GM21737 (cell line): Measurements from ENCODE around the gene EPB41.
"Not testable (repeated sequence)": the region's sequence is repeated elsewhere in the genome, so short reads cannot be mapped to it uniquely, and the experiment has no call there.

Experiments
- ATAC-seq: cut with Tn5 transposase; IDR thresholded peaks from one replicate; pipeline ENCODE4 v1.9.1; 2021; ENCODE audit warnings: mild to moderate bottlenecking, moderate library complexity; ENCODE audit not compliant: unreplicated experiment

The EPB41 gene

DNA sequence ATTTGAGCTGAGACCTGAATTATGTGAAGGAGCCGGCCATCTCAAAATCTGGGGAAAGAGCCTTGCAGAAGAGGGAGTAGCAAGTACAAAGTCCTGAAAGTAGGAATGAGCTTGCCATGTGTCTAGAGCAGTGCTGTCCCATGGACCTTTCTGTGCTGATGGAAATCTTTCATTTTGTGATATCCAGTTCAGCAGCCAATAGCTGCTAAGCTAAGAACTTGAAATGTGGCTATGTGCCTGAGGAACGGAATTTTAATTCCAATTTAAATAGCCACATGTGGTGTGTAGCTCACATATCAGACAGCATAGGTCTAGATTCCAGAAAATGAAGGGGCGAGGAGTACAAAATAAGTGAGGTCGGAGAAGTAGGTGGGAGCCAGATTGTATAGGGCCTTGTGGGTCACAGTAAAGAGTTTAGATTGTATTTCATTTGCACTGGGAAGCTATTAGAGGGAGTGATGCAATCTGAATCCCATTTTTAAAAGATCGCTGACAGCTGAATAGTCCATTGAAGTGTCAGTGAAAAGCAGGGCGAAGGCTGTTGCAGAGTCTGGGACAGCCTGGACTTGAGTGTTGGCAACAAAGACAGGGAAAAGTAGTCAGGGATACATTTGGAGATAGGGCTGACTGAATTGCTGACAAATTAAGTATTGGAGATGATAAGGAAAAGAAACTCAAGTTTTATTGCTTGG lies 129.1 kb downstream of the EPB41 start:
- no peak for ATAC-seq

DNA sequence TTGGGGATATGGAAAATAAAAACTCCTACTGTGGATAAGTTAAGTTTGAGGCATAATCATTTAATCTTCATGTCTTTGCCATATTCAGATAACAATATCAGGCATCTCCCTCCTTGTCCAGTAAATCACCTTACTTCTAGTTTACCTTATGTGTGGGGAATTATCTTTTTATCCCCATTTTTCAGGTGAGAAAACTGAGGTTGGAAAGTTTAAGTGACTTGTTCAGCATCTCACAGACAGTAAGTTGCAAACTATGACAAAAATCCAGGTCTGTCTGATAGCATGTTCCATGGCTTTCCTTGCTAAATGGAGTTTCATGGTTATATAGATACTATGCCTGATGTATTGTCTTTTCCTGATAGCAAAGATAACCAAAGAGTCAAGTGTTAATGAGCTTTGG lies 129.6 kb downstream of the EPB41 start:
- ATAC-seq = no peak

DNA sequence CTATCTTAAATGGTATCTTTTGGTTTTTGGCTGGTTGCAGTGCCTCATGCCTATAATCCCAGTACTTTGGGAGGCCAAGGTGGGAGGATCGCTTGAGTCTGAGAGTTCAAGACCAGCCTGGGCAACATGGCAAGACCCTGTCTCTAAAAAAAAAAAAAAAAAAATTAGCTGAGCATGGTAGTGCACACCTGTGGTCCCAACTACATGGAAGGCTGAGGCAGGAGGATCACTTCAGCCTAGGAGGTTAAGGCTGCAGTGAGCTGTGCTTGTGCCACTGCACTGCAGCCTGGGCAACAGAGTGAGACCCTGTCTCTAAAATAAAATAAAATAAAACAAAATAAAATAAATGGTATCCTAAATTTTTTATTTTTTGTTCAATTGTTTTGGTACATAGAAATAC lies 131.3 kb downstream of the EPB41 start:
- not testable (repeated sequence) for ATAC-seq

DNA sequence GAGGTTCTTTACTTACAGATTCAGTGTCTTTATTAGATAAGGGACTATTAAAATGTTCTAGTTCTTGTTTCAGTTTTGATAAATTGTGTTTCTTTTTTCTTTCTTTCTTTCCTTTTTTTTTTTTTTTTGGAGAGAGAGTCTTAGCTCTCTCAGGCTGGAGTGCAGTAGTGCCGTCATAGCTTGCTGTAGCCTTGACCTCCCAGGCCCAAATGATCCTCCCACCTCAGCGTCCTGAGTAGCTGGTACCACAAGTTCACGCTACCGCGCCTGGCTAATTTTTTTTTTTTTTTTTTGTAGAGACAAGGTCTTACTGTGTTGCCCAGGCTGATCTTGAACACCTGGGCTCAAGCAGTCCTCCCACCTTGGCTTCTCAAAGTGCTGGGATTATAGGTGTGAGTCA lies 132.8 kb downstream of the EPB41 start:
- ATAC-seq = no peak

DNA sequence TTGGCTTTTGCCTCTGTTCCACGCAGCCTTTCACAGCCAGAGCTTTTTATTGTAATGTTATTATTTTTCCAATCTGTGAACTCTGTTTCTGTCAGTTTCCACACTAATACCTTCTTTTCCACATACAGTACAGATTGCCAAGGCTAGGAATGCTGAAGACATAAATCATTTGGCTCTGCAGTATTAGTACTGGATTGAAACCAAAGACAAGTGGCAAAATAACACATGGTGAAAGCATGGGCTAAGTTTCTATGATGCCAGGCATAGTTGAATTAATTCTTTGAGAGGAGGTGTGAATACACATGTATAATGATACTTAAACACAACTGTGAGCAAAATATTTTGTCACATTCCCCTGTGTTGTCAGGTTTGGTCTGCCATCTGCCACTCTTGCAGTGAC lies 135.8 kb downstream of the EPB41 start:
- no peak for ATAC-seq

DNA sequence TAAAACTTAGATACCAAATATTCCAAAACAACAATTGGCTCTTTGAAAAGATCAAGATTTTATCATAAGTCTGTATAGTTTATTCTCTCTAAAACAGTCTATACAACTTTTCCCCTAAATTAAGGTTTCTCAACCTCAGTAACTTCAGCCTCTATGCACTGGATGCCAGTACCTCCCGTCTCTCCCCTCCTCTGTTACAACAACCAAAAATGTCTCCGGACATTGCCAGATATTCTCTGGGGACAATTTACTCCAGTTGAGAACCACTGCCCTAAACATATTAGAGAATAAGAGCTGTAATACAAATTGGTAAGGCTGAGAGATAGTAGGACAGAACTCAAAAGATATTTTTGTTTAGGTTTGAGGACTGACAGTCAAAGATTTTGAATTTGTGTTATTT lies 137.7 kb downstream of the EPB41 start:
- ATAC-seq = no peak

DNA sequence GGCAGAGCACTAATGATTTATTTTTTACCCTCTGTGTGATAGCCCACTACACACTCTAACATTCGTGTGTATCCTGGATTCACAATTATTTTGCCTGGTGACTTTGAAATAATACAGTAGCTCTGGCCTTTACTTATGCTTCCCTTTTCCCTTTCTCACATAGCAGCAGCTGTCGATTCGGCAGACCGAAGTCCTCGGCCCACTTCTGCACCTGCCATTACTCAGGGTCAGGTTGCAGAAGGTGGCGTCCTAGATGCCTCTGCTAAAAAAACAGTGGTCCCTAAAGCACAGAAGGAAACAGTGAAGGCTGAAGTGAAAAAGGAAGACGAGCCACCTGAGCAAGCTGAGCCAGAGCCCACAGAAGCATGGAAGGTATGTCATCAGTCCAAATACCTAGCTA lies 138.6 kb downstream of the EPB41 start:
- ATAC-seq = no peak

DNA sequence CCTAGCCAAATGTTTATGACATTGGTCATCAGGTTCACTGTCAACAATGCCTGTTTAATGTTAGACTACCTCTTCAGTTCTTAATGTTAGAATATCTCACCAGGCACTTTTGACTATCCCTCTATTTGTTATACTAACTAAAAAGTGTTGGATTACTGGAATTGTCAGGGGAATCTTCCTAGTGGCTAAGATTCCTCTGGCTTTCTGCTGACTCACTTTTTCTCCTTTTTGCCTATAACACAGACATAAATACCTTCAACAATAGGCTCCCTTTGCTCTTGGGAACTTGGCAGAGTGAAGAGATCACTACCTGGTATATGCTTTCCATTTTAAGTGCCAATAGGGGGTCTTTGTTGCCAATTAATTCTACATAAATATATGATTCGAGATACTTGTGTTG lies 140.8 kb downstream of the EPB41 start:
- ATAC-seq = no peak

DNA sequence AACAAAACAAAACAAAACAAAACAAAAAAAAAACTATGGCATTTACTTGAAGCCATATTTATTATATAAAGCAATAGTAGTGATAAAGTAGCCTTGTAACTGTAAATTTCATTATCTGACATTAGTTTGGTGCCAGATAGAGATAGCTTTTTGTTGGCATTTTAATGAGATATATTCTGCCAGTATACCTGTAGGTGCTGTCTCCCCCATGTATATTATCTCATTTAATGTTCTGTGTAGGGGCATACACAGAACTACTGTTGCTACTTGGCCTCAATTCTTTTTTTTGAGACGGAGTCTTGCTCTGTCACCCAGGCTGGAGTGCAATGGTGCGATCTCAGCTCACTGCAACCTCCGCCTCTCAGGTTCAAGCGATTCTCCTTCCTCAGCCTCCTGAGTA lies 141.9 kb downstream of the EPB41 start:
- no peak for ATAC-seq

DNA sequence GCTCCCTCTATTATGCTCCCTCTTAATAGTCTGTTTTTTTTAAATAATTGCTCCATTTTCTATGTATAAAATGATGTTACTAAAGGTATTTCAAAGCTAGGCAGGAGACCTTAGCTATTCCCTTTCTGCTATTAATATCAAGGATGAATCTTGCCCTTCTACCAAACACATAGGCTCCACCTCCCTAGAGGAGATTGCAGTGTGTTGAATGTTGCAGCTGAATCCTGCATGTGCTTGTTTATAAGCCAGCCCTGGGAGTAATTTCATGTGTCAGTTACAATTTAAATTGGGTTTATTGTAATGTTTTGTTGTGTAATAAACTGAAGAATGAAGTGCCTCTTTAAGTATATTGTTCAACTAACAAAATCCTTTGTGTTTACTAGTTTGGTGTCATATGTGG lies 143.3 kb downstream of the EPB41 start:
- no peak for ATAC-seq

DNA sequence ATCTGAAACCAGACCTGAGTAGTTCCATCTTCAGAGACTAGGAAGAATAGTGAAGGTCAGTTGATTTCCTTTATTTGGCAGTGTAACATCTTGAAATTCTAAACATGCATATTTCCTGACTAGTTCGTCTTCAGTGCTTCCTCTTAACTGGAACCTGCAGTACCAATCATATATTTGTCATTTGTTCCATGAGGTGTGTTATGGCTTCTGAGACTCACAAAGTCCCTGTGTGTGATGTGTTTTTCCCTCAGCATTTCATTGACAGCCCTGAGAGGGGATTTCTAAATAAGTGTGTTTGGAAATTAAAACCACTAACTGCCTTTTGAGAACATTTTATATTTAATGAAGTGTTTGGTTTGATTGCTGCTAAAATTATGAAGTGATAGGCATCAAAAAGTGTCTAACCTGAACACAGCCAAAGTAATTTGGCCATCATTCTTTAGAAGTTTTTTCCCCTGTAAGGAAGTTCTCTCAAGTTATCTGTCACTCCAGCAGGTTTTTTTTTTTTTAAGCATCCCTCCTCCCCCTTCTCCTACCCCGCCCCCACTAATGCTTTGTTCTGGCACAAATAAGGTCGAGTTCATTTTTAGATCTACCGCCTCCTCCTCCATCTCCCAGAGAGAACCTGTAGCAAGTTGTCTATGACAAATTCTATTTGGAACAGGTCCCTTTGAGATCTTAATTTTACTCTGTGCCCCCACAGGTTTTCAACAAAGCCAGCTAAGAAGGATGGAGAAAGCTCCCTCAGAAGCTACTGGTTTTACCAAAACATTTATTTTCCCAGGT lies 148.0 kb downstream of the EPB41 start:
- no peak for ATAC-seq

DNA sequence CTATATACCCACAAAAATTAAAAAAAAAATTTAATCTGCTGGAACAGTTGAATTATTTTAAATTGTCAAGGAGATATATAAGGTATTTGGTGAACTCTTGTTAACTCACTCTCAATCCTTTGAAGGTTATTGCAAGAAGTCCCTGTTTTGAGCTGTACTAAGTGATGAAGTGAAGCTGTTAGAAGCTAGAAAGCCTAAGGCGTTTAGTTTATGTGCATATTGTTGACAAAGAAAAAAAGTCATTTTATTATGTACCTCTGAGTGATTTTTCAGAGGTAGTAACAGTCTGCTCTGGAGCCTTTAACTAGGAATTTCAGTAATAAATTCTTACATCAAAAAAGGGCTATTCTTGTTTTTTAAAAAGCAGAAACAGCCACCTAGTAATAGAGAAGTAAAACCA lies 149.7 kb downstream of the EPB41 start:
- ATAC-seq = no peak

DNA sequence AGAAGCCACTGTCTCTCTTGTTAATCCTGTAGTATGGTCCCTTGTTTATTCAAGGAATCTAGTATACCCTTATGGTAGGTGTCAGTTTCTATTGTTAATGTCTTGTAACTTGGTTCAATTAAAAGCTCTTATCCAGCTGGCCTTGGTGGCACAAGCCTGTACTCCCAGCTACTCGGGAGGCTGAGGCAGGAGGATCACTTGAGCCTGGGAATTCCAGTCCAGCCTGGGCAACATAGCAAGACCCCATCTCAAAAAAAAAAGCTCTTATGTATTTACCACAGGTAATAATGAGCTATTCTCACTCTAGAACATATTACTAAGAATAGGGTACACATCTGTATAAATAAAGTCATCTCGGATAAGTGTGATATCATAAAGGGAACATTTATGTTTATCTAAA lies 162.8 kb downstream of the EPB41 start:
- no peak for ATAC-seq

DNA sequence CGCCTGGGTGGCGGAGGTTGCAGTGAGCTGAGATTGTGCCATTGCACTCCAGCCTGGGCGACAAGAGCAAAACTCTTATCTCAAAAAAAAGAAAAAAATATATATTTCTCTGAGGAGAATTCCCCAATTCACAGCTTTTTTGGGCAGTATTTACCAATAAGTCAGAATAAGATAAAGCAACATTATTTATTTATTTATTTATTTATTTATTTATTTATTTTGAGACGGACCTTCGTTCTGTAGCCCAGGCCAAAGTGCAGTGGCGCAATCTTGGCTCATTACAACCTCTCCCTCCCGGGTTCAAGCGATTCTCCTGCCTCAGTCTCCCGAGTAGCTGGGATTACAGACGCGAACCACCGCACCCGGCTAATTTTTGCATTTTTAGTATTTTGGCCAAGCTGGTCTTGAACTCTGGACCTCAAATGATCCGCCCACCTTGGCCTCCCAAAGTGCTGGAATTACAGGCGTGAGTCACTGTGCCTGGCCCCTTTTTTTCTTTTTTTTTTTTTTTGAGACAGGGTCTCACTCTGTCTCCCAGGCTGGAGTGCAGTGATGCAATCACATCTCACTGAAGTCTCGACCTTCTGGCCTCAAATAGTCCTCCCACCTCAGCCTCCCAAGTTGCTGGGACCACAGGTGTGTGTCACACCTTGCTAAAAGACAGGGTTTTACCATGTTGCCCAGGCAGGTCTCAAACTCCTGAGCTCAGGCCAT lies 165.7 kb downstream of the EPB41 start:
- not testable (repeated sequence) for ATAC-seq

DNA sequence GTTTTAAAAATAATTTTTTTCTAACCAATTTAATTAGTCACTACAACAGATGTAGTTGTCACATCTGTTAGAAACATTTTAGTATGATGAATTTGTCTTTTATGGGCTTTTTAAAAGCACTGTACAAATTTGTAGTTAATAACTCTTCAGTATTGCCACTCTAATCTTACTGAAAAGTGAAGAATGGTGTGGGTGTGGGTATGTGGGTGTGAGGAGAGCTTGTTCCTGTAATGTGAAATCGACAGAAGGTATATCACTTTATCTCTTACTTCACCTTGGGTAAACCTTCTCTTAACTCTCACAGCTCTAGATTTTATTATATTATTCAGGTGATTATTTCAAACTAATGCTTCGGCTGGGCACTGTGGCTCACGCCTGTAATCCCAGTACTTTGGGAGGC lies 166.8 kb downstream of the EPB41 start:
- ATAC-seq = no peak

DNA sequence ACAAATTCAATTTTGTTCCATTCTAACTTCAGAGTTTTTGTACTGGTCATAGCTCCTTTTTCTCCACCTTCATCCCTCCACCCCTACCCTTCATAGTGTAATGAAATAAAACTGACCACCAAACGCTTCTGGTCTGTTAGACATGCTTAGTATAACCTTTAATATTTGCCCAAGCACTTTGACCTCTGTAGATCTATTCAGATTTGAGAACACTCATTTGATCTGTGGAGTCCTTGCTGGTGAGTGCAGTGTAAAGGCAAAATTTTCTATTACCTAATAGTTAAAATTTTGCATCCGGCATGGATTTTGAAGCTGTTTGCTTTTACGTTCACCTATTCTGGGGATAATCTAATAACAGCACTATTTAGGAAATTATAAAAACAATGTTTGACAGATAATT lies 168.2 kb downstream of the EPB41 start:
- no peak for ATAC-seq

DNA sequence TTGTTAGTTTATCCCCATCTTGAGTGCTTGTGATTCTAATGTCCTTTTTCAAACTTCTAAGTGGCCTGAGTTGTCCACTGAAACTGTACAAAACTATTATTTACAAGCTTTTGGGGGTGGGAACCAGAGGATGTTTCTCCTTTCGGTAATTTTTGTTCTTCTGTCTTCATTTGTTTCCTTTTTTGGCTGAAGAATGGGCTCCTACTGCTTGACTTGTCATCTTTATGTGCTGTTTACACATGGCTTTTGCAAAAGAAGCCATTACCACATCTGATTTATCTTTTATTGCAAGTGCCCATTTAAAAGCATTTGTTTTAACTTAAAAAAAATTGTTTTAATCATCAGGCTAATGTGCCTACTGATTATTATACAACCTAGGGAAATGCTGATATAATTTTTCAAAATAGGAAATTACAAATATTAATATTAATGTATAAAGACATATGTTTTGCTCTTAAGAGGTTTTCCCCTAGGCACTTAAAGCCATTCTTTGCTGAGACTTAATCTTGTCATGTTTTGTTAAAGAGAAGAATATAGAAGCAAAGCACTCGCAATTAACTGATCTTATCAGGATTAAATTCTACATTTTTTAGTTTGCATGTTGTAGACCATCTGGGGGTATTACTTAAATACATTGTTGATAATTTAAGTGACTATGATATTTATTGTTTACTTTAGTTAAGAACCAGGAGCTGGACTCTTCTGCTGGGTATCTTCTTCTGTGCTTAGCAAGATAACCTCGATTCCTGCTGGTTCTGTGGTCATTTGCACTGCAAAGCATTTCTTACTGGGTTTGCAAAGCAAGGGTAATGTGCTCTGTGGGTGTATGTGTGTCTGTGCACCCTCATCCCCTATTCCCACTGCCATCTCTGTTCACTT lies 169.2 kb downstream of the EPB41 start:
- no peak for ATAC-seq

DNA sequence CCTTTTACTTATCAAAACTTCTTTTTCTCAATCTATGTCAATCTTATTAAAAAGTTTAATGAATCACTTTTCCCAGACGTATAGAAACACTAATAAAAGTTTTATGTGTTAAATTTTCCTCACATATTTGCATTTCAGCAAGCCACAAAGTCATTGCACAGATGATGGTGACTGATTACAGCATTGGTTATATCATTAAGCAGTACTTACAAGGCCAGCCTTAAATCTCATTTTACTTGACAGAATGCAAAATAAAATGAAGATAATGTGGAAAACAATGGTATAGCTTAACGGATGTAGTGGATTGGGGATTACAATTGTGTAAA lies 169.8 kb downstream of the EPB41 start:
- no peak for ATAC-seq

DNA sequence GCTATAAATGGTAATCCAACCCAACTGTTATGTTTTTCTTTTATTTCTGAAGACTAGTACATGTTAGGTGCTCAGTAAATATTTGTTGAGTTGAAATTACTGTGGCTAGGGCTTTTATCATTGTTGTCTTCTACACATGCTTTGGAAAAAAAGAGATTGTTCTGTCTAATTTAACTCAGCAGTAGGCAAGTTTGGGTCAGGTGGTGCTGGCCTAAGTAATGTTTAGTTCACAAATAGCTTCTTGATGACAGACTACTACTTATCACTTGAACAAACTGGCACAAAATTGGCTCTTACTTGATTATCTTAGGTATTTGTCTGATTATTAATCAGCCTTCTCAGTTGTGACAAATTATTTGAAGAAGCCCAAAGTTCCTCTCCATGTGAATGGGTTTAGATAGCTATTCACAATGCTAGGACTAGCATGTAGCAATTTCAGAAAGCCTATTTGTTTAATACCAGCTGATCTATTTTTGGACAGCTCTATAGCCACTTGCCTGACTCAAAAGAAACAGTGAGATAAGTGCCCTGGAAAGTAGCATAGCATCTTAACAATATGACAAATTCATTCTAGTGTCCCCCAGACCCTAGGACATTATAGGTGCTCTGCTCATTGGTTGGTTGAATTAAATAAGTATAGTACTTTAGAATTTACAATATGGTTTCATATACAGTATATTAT lies 176.7 kb downstream of the EPB41 start:
- ATAC-seq = no peak

DNA sequence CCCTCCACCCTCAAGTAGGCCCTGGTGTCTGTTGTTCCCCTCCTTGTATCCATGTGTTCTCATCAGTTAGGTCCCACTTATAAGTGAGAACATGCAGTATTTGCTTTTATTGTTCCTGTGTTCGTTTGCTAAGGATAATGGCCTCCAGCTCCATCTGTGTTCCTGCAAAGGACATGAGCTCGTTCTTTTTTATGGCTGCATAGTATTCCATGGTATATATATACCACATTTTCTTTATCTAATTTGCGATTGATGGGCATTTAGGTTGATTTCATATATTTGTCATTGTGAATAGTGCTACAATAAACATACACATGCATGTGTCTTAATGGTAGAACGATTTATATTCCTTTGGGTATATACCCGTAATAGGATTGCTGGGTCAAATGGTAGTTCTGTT lies 178.3 kb downstream of the EPB41 start:
- not testable (repeated sequence) for ATAC-seq

DNA sequence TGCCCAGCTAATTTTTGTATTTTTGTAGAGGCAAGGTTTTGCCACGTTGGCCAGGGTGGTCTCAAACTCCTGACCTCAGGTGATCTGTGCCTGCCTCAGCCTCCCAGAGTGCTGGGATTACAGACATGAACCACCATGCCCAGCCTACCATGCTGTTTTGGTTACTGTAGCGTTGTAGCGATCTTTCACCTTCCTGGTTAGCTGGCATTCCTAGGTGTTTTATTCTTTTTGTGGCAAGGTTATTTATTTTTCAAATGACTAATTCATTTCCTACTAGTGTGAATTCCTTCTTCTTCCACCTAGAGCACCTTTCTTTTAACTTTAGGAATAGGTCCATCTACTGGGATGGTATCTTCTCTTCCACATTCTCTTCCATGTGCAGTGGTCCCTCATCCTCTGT lies 180.1 kb downstream of the EPB41 start:
- no peak for ATAC-seq
